ENCODE results near the gene NPPB.

Gene NPPB

DNA sequence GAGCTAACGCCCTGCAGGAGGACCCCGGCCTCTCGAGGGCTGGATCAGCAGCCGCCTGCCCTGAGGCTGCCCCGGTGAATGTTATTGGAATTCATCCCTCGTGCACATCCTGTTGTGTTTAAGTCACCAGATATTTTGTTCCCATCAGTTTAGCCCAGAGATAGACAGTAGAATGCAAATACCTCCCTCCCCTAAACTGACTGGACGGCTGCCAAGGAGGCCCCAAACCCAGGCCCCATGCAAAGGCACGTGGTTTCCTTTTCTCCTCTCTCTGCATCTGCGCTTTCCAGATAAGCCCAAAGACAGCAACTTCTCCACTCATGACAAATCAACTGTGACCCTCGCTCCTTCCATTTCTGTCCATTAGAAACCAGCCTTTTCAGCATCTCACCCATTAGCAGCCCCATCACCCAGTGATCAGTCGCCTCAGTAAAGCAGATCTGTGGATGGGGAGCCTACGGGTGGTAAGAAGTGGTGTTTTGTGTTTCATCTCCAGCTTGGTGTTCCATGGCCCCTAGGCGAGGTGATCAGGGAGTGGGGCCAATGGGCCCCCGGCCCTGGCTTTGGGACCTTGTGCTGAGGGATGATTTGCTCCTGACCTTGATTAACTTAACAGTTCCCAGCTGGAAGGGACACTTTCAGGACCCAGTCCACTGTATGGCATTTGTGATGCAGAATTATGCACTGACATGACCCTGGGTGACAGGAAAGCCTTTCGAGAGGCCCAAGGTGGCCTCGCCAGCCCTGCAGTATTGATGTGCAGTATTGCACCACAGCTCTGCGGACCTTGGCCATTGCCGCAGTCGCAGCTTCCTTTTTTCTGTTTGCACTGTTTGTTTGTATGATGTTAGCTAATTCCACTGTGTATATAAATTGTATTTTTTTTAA lies 16.3 kb downstream of the NPPB start:
- TF ChIP-seq, protein P1, sequence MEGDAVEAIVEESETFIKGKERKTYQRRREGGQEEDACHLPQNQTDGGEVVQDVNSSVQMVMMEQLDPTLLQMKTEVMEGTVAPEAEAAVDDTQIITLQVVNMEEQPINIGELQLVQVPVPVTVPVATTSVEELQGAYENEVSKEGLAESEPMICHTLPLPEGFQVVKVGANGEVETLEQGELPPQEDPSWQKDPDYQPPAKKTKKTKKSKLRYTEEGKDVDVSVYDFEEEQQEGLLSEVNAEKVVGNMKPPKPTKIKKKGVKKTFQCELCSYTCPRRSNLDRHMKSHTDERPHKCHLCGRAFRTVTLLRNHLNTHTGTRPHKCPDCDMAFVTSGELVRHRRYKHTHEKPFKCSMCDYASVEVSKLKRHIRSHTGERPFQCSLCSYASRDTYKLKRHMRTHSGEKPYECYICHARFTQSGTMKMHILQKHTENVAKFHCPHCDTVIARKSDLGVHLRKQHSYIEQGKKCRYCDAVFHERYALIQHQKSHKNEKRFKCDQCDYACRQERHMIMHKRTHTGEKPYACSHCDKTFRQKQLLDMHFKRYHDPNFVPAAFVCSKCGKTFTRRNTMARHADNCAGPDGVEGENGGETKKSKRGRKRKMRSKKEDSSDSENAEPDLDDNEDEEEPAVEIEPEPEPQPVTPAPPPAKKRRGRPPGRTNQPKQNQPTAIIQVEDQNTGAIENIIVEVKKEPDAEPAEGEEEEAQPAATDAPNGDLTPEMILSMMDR (IDR thresholded peaks at IDR 0.05; ENCODE audit: low read depth, low read length): no peak

GRCh38 chr1:11841245-11842153 lies 17.2 kb downstream of the NPPB start:
- no peak overlapping the region for H3K4me3 ChIP-seq (ENCODE audit: low read depth, low read length)
- TF ChIP-seq, protein P1 (IDR thresholded peaks at IDR 0.05; ENCODE audit: low read depth, low read length): no peak

More for the DNA sequence above, 16.3 kb downstream of the NPPB start:
- H3K4me3 ChIP-seq (ENCODE audit: low read depth, low read length): no peak overlapping the region

DNA sequence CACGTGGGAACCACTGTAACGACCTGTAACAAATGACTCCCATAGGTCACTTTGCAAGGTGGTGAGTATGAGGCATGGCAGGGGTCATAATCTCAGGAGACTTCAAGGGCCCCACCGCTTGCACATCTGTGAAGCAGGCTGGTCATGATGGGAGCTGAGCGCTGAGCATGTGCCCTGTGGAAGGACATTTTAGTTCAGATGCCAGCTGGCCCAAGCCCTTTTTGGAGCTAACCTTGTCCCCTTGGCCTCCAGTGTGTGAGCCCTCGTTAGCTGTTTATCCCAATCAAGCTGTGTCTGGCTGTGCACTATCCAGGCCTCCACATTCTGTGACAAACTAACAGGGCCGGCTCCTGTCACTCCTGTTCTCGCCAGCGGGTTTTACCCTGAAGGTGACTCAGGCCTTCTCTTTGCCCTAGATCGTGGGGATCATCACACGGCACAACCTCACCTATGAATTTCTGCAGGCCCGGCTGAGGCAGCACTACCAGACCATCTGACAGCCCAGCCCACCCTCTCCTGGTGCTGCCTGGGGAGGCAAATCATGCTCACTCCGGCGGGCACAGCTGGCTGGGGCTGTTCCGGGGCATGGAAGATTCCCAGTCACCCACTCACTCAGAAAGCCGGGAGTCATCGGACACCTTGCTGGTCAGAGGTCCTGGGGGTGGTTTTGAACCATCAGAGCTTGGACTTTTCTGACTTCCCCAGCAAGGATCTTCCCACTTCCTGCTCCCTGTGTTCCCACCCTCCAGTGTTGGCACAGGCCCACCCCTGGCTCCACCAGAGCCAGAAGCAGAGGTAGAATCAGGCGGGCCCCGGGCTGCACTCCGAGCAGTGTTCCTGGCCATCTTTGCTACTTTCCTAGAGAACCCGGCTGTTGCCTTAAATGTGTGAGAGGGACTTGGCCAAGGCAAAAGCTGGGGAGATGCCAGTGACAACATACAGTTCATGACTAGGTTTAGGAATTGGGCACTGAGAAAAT lies 18.7 kb downstream of the NPPB start:
- H3K4me3 ChIP-seq (ENCODE audit: low read depth, low read length): no peak overlapping the region
- TF ChIP-seq, protein P1 (IDR thresholded peaks at IDR 0.05; ENCODE audit: low read depth, low read length): no peak

DNA sequence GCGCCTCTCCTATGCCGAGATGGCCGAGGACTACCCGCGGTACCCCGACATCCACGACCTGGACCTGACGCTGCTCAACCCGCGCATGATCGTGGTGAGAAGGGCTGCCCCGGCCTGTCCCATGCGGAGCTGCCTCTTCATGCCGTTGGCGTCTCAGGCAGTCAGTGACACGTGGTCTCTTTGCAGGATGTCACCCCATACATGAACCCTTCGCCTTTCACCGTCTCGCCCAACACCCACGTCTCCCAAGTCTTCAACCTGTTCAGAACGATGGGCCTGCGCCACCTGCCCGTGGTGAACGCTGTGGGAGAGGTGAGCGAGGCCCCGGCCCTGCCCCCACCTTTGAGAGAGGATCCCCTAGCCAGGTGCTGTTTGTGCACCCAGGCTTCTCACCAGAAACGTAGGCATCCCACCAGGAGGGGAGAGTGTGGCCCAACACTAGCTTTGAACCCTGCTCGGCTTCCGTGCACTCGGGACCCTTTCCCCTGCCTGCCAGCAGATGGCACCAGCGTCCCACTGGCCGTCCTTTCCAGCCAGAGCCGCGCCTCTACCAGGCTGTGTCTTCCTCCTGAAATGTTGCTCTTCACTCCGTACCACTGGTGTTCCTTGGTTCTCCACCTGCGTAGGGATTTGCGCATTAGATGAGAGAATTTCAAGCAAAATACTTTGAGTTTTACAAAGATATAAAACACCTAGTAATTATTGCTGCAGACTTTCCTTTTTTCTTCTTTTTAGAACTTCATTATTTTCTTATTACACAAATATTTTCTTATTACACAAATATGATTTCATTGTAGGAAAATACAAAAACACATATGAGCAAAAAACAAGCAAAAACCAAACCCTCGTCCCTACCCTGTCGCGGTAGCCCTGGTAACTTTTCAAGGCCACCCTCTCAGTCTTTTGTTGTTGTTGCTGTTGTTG lies 20.1 kb downstream of the NPPB start:
- TF ChIP-seq, protein P1 (IDR thresholded peaks at IDR 0.05; ENCODE audit: low read depth, low read length): peak; percentile 100
- no peak overlapping the region for H3K4me3 ChIP-seq (ENCODE audit: low read depth, low read length)

DNA sequence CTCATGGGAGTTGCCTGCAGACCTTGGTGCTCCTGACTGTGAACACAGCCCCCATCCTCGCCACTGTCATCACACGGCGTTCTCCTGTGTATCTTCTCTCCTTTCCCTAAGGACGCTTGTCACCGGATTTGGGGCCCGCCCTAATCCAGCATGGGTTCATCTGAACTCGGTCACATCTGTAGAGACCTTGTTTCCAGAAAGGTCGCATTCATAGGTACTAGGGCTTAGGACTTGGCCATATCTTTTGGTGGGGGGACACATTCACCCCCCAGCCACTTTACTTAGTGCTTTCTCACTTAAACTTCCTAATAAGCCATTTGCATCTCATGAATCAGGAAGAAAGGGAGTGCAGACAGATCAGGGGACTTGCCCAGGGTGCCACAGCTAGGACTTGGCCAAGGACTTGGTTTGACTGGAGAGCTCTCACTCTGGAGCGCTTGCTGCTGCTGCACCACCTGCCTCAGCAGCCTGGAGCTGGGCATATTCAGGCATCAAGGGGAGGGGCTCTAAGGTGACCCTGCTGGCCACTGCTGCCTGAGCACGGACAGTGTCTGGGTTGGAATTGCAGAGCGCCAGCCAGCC lies 20.9 kb downstream of the NPPB start:
- H3K4me3 ChIP-seq (ENCODE audit: low read depth, low read length): no peak overlapping the region
- TF ChIP-seq, protein P1 (IDR thresholded peaks at IDR 0.05; ENCODE audit: low read depth, low read length): no peak
